HG03139 (cell line): ENCODE data around the gene UNC45B.
"Not testable (repeated sequence)": the region's sequence is repeated elsewhere in the genome, so short reads cannot be mapped to it uniquely, and the experiment has no call there.

Experiments
- ATAC-seq: cut with Tn5 transposase; IDR thresholded peaks from one replicate; pipeline ENCODE4 v1.9.1; 2021; ENCODE audit not compliant: unreplicated experiment

UNC45B gene

DNA sequence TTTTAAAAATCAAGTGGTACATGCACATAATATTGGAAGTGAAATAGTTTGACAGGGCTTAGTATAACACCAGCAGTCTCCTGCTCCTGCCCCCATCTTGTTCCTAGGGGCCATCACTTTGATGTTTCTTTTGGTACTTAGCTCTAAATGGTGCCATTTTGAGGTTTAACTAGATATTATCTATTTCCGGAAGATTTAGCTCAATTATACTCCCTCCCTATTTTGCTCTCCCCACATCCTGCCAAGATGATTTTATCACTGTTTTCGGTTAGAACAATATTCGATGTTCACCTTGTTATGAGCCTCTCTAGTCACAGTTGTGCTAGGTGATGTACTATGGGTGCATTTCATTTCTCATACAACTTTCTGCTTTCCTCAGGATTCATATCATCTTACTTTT lies 66.6 kb downstream of the UNC45B start:
- ATAC-seq: no peak

DNA sequence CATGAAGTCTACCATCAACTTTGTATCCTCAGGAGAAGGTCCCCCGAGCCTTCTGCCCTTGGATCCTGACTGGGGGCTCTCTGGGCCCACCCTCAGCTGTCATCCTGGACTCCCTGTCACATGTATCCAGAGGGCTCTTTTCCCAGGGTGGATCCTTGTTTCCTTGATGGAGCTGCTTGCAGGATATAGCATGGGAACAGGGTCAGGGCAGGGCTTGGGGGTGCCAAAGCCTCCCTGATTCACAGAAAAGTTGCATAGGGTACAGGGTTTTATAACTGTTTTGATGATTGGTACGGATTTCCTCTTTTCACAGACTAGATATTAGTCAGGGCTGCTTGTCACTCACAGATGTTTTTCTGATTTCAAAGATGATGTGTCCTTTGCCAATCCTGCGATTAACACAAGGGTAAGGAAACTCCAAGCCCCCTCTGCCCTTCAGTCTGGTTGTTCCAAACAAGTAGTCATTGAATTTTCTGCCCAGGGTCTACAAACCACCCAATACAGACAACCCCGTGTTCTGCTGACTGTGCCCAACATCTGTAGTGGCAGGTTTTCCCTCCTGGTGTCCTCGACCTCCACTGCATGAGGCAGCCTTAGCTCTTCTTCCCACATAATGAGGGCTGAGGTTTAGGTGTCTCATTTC lies 67.1 kb downstream of the UNC45B start:
- no peak for ATAC-seq

DNA sequence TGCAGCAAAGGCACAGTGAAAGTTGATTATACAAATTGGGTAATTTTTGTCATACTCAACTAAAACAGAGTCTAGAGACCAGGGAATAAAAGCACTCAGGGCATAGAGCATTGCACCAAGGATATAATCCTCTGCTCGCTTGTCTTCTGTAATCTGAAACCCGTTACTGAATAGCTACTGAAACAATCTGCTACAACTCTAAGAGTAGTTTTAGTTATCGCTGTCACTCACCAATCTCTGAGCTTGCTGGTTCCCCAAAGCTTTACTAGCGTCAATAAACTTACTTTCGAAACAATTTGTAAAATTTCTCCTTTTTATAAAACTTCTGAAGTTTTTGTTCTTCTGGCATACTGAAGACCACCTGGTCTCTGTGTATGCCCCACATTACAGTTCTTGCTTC lies 69.5 kb downstream of the UNC45B start:
- ATAC-seq: no peak

DNA sequence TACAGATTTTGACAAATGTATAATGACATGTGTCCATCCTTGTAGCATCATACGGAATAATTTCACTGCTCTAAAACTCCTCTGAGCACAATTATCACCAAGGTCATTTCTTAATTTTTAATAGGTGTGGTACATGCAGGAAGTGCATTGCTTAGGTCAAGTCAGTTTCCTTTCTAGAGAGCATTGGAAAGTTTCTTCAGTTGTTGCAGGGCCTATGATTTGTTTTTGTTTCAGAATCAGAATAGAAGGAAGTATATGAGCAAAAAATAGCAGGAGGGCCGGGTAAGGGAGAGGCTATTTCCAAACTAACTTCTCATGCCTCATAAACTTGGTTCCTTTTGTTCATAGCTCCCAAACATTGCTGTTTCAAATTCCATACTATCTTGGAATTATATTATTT lies 71.3 kb downstream of the UNC45B start:
- ATAC-seq: no peak

DNA sequence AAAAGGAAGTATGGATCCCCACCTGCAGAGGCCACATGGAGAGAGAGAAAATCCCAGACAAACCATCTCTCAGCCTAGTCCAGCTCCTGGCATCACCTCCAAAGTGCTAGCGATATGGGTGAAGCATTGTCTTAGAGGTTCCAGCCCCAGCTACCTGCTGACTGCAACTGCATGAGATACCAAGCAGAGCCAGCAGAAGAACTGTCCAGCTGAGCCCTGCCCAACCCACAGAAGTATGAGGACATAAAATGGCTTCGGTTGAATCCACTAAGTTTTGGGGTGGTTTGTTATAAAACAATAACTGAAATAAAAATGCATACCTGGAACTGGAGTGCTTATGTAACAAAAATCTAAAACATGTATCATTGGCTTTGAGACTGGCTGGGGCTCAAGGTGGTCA lies 74.8 kb downstream of the UNC45B start:
- no peak for ATAC-seq

DNA sequence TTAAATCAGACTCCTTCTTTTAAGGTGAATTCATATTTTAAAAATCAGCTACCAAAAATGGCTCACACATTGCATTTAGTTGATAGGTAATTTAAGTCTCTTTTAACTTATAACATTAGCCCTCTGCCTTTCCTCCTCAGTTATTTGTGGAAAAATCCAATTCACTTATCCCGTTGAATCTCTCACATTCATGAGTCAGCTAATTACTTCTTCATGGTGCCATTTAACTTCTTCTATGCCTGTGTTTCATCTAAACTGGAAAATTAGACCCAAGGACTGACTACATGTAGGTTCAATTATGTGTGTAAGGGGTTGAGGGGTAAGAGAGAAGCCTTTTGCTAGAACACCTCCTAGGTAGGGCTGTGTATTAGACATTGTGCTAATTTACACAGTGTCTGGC lies 76.8 kb downstream of the UNC45B start:
- ATAC-seq: no peak

DNA sequence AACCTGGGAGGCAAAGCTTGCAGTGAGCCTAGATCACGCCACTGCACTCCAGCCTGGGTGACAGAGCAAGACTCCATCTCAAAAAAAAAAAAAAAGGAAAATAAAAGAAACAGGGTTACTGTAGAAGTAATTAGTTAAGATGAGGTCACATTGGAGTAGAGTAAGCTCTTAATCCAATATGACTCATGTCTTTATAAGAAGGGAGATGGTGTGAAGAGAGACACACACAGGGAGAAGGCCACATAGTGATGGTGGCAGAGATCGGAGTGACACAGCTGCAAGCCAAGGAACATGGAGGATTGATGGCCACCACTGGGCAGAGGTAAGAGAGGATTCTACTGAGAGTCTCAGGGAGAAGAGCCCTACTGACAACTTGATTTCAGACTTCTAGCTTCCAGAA lies 79.9 kb downstream of the UNC45B start:
- ATAC-seq: no peak

DNA sequence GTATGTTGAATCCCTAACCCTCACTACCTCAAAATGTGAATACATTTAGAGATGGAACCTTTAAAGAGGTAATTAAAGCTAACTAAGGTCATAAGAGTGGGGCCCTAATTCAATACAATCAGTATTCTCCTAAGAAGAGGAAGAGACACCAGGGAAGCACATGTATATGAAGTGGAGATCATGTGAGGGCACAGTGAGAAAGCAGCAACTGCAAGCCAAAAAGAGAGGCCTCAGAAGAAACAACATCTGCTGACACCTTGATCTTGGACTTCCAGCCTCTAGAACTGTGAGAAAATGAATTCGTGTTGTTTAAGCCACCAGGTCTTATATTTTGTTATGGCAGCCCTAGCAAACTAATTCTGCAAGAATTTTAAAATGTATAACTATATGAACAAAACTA lies 82.0 kb downstream of the UNC45B start:
- ATAC-seq: no peak

DNA sequence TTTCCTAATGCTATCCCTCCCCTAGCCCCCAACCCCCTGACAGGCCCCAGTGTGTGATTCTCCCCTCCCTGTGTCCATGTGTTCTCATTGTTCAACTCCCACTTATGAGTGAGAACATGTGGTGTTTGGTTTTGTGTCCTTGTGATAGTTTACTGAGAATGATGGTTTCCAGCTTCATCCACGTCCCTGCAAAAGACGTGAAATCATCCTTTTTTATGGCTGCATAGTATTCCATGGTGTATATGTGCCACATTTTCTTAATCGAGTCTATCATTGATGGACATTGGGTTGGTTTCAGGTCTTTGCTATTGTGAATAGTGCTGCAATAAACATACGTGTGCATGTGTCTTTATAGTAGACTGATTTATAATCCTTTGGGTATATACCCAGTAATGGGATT lies 86.7 kb downstream of the UNC45B start:
- ATAC-seq: not testable (repeated sequence)

DNA sequence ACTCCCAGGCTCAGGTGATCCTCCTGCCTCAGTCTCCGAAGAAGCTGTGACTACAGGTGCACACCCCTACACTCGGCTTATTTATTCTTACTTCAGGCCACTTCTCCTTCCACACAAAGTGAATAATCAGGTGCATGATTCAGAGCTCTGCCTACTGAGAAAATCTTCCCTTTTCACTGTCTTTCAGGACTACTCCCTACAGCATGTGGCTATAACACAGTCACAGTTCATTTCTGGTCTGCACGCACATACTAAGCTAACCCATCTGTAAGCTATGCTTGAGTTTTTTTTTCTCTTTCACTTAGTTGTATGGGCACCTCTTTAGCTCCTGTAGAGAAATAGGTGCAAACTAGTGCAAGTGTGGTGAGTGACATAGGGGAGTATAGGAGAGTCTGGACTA lies 87.7 kb downstream of the UNC45B start:
- no peak for ATAC-seq

DNA sequence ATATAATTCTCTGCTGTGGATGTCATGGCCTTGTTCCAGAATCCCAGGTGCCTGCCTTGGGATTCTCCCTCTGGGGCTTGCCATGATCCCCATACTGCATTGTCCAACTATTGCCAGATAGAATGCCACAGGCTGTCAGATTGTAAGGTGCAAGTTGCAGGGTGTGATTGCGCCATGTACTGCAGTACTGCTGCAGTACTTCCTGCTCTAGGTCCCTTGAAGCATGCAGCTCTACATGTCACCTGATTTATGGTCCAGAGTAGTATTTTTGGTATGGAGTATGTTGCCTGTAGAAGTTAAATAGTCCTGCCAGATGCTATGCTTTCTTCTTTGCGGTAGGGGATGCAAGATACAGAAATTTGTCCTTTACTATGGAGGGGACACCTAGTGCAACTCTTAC lies 88.3 kb downstream of the UNC45B start:
- no peak for ATAC-seq

DNA sequence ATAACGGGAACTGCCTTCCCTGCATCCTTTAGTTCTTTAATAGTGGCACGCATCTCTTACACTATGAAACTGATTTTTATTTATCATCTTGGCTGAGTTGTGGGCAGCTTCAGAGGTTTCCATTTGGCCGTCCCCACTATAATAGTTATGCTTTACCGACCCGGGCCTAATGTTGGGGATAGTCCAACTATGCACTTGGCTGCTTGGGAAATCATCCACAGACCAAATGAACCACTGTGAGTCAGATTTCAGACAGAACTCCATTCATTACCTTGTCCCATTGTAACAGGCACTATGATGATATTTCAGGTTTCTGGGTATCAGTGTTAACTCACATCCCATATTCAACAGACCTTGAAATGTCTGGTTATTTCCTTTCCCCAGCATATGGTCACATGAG lies 89.2 kb downstream of the UNC45B start:
- no peak for ATAC-seq

DNA sequence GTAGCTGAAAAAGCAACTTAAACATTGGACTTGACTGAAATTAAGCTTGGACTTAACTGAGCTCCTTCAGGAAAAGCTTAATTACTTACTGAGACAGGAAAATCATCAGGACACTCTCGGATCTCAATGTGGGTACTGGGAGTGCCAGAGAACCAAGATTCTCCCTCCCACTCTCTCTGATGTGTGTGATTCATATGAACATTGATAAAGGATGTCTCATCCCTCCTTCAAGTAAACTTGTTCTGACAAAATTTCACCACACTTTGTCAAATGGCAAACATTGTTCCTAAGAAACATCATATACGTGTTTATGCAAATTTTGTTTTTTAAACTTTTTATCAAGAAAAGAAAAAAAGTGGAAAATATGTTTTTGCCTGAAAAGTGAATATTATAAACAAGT lies 91.2 kb downstream of the UNC45B start:
- no peak for ATAC-seq
